HG03159 (cell line): ENCODE results near the gene RGS5.
A peak's percentile ranks its signal among the peaks of the same experiment; 100 is the strongest.
"Not testable (repeated sequence)": the region's sequence is repeated elsewhere in the genome, so short reads cannot be mapped to it uniquely, and the experiment has no call there.

ENCODE experiments used
- ATAC-seq: cut with Tn5 transposase; IDR thresholded peaks from one replicate; pipeline ENCODE4 v1.9.1; 2021; ENCODE audit warnings: mild to moderate bottlenecking, moderate library complexity; ENCODE audit not compliant: unreplicated experiment

RGS5 gene

GRCh38 chr1:163202833-163203451, at the start of gene RGS5:
Gene RGS5 (minus strand): TSS chr1:163202916. CDS start chr1:163202835, 81 bp downstream.
- ATAC-seq: no peak

GRCh38 chr1:163250382-163250974, 47.8 kb upstream of the RGS5 start:
- no peak for ATAC-seq

GRCh38 chr1:163248064-163248463, 45.3 kb upstream of the RGS5 start:
- no peak for ATAC-seq

GRCh38 chr1:163244648-163245047, 41.9 kb upstream of the RGS5 start:
- ATAC-seq: not testable (repeated sequence)

- ATAC-seq: no peak
Observed at GRCh38 chr1:163241746-163242145, 39.0 kb upstream of the RGS5 start.

GRCh38 chr1:163240705-163241104, 38.0 kb upstream of the RGS5 start:
- ATAC-seq: no peak

GRCh38 chr1:163233643-163234042, 30.9 kb upstream of the RGS5 start:
- ATAC-seq: not testable (repeated sequence)

- no peak for ATAC-seq
Observed at GRCh38 chr1:163231385-163231784, 28.7 kb upstream of the RGS5 start.

- ATAC-seq: no peak
Observed at GRCh38 chr1:163230827-163231226, 28.1 kb upstream of the RGS5 start.

- ATAC-seq: not testable (repeated sequence)
Observed at GRCh38 chr1:163228271-163228670, 25.6 kb upstream of the RGS5 start.

GRCh38 chr1:163227126-163227525, 24.4 kb upstream of the RGS5 start:
- no peak for ATAC-seq

GRCh38 chr1:163213626-163214025, 10.9 kb upstream of the RGS5 start:
- no peak for ATAC-seq

- ATAC-seq: no peak
Observed at GRCh38 chr1:163211667-163212066, 9.0 kb upstream of the RGS5 start.

GRCh38 chr1:163205513-163205912, 2.8 kb upstream of the RGS5 start:
- no peak for ATAC-seq

- ATAC-seq: no peak
Observed at GRCh38 chr1:163203561-163203960, 845 bp upstream of the RGS5 start.

- no peak for ATAC-seq
Observed at GRCh38 chr1:163201906-163202305, 810 bp downstream of the RGS5 start.

- no peak for ATAC-seq
Observed at GRCh38 chr1:163197022-163197421, 5.7 kb downstream of the RGS5 start.

- no peak for ATAC-seq
Observed at GRCh38 chr1:163196449-163196787, 6.3 kb downstream of the RGS5 start.

GRCh38 chr1:163195728-163196448, 6.8 kb downstream of the RGS5 start:
- no peak for ATAC-seq

GRCh38 chr1:163191301-163191700, 11.4 kb downstream of the RGS5 start:
- peak; percentile 62 for ATAC-seq

- ATAC-seq: no peak
Observed at GRCh38 chr1:163188947-163189346, 13.8 kb downstream of the RGS5 start.

GRCh38 chr1:163187849-163188248, 14.9 kb downstream of the RGS5 start:
- no peak for ATAC-seq
